Measurements from ENCODE around the gene ACTN3.
A peak's percentile ranks its signal among the peaks of the same experiment; 100 is the strongest.

- TF ChIP-seq POLR2AphosphoS5 (IDR thresholded peaks at IDR 0.05): peak in 2 of 4 donors; percentile 31 to 41
- TF ChIP-seq CTCF (IDR thresholded peaks at IDR 0.05): peak; percentile 81 to 92 (median 90)
- no peak for TF ChIP-seq POLR2A (IDR thresholded peaks at IDR 0.05)
Observed at GRCh38 chr11:66579017-66579606, 32.4 kb downstream of the ACTN3 start.

Data from sigmoid colon (tissue), 4 donors.